HG03575 (cell line): ENCODE results near the gene TRH.

ENCODE experiments used
- ATAC-seq: cut with Tn5 transposase; IDR thresholded peaks from one replicate; pipeline ENCODE4 v1.9.1; 2021; ENCODE audit not compliant: unreplicated experiment, insufficient number of reproducible peaks, low FRiP score; ENCODE audit errors: extremely low read depth

TRH gene, protein sequence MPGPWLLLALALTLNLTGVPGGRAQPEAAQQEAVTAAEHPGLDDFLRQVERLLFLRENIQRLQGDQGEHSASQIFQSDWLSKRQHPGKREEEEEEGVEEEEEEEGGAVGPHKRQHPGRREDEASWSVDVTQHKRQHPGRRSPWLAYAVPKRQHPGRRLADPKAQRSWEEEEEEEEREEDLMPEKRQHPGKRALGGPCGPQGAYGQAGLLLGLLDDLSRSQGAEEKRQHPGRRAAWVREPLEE

DNA sequence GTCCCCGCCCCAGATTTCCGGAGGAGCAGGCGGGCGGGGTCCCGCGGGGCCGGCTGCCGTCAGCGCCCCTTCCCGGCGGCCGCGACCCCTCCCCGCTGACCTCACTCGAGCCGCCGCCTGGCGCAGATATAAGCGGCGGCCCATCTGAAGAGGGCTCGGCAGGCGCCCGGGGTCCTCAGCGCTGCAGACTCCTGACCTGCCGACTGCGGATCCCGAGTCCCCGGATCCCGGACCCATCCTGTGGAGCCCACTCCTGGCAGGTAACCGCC, at the start of gene TRH:
Gene TRH, plus strand, starts transcription at position 157 of the 269 bp plus-strand sequence. CDS start 1,097 bp downstream, outside the sequence.
- no peak for ATAC-seq

DNA sequence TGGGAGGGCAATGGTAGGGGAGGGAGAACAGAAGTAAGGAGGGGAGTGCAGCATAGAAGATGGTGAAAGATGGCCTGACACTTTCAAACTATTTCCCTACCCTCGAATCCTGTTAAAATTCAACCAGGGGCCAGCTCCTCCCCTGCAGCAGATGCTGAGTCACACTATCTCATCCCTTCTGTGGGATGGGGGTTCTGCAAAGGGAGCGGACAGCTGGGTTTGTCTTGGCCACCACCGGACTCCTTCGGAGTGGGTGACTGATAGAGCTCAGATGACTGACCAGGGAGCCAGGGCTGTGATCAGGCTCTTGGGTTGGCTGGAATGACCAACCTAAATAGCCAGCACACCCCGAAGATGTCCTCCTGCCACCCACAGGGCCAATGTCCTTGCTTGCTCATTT, 47.4 kb upstream of the TRH start:
- no peak for ATAC-seq

DNA sequence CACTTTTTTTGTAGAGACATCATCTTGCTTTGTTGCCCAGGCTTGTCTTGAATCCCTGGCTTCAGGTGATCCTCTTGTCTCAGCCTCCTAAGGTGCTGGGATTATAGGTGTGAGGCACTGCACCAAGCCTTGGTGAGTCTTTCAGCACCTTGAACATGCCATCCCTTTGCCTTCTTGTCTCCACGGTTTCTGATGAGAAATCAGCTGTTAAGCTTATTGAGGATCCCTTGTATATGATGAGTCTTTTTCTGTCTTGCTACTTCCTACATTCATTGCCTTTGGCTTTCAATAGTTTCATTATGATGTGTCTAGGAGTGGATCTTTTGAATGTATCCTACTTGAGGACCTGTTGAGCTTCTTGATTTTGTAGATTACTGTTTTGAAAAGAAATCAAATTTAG, 45.1 kb upstream of the TRH start:
- no peak for ATAC-seq

DNA sequence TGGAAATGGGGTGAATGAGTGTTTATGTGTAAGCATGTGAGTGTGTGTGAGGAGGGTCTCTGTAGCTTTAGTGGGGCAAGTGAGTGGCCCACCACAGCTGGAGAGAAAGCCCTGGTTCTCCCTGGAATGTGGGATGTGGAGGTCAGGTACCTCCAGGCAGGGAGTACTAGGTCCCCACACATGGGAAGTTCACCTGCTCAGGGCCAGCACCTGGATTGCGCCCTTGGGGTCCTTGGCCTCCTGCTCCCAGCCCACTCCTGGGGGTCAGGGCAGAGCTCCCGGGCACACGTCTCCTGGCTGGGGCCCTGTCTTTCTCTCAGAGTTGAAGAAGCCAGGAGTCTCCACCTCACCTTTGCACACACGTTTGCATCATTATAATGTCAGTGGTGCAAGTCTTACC, 41.0 kb upstream of the TRH start:
- ATAC-seq = no peak

DNA sequence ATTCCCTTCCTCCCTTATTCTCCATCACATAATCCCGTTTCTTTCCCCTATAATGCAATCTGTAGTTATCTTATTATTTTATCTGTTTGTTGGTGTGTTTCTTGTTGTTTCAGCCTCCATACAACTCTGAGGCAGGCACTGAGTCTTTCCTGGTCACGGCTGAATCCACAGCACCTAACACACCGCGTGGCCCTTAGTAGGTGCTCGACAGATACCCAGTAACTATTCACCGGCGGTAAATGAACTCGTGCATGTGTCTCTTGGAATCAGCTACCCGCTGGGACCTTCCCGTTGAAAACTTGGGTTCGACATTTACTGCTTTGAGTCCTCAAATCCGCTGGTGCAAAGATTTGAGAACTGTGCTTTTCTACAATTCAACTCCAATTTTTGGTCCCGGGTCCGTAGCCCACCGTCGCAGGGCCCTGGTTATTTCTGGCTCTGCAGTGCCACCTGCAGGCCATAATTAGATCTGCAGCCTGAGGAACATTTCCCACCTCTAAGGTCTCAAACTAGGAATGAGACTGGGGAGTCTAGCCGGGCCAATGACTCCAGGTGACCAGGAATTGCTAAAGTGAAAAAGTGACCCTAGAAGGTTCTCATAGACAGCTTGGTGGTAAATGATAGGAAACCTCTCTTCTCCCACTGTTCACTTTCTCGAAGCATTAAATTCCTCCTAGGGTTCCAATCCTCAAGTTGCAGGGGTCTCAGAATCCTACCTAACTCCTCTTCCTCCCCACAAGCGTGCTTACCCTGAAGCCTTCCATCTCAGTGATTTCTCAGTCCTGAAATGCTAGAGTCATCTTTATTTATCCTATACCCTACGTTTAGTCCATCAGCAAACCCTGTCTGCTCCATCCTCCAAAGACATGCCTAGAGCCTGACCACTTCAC, 40.0 kb upstream of the TRH start:
- no peak for ATAC-seq

DNA sequence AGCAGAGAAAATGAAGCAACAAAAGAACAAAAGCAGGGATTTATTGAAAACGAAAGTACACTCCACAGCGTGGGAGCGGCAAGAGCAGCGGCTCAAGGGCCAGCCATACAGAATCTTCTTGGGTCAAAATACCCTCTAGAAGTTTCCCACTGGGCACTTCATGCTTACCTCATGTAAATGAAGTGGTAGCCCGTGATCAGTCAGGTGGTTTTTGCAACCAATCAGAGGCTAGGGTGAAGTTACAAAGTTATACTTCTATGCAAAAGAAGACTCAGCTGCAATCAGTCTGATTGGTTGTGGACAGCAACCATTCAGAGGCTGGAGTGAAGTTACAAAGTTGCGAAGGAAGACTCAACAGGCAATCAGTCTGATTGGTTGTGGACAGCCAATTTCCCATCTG, 37.8 kb upstream of the TRH start:
- no peak for ATAC-seq

DNA sequence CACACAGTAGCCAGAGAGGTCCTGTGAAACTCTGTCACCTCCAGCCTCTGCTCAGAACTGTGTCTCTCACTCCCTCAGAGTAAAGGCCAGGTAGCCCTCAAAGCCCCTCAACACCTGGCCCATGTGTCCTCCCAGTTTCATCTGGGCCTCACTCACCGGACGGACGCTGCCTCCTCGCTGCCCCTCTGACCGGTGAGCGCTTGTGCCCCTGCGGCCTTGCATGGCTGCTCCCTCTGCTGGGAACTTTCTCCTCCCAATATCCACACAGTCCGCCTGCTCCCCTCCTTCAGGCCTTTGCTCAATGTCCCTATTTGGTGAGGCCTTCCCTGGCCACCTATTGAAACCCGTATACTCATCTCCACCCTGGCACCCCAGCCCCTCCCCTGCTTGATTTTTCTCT, 36.8 kb upstream of the TRH start:
- no peak for ATAC-seq

DNA sequence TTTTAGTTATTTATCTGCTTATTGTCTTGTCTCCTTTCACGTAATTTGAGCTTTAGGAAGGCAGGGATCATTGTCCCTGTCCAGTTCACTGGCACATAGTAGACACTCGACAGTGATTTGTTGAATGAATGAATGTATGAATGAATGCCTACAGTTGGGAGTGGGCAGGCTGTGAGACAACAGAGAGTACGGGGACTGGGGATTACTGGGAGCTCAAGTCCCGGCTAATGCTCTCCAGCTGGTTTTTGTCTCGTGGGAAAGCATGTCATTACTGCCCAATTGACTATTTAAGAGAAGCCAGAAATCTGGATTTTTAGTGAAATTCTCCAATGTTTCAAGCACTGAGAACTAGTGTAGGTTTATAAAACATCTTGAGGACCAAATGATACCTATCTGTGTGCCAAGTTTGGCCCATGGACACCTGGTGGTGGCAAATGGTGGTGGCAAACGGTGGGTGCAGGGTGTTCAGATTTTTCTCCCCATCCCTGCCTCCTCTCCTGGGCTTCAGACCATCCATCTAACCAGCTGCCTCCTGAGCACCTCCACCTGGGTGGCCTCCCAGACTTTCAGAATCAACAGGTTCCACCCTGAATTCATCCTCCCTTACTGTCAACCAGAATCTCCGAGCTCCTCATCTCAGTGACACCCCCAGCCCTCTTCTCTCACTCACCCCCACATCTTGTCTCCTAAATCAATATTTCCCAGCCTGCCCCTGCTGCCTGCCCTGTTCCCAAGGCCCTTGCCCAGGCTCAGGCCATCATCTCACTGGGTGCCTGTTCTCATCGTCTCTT, 36.2 kb upstream of the TRH start:
- ATAC-seq = no peak

DNA sequence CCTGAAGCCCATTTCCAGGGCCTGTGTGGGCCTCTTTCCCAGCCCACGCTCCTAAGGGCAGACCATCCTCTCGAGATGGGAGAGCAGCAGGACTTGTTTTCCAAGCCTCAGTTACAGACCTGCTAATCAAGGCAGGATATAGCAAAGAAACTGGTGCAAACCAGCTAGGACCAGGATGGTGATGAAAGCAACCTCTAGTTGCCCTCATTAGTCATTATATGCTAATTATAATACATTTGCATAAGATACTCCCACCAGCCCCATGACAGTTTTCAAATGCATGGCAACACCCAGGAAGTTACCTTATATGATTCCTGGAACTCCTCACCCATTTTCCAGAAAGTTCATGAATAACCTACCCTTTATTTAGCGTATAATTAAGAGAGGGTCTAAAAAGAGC, 34.4 kb upstream of the TRH start:
- no peak for ATAC-seq

DNA sequence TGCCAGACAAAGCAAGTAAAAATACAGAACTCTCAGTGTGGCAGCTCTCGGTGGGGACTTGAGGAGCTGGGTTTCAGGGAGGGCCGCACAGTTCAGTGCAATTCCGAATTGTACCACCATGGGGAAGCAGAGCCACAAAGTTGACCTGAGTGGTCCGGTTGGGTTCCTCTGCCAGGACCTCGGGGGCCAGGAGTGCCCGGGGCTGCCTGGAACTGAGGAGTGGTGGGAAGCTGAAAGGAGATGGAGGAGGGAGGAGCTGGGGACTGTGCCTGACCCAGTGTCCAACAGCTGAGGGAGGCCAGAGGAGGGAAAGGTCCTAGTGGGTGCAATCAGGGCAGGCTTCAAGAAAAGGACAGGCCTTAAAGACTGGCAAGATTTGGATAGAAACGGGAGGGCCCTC, 32.2 kb upstream of the TRH start:
- no peak for ATAC-seq

DNA sequence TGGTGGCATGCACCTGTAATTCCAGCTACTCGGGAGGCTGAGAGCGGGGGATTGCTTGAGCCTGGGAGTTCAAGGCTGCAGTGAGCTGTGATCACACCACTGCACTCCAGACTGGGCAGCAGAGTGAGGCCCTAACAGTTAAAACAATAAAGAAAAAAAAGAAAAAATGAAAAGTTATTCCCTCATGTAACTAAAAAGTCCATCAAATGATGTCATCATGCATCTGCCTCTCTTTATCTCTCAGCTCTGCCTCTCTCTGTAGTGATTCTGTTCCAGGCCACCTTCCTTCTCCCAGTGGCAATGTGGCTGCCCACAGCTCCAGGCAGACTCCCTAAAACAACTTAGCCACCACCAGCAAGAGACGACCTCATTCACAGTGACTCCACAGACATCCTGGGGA, 31.5 kb upstream of the TRH start:
- ATAC-seq = no peak

DNA sequence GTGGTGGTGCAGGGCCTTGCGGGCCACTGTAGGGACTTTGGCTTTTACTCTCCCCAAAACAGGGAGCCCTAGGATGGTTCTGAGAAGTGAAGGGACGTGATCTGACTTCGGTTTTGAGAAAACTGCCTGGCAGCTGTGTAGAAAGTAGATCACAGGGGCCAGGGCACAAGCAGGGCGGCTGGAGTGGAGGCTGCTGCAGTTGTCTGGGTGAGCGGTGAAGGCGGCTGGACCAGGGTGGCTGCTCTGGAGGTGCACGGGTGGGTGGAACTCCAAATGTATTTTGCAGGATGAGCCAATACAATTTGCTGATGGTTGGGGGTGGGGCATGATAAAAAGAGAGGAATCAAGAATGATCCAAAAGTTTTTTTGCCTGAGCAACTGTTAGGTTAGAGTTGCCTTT, 29.8 kb upstream of the TRH start:
- ATAC-seq = no peak

DNA sequence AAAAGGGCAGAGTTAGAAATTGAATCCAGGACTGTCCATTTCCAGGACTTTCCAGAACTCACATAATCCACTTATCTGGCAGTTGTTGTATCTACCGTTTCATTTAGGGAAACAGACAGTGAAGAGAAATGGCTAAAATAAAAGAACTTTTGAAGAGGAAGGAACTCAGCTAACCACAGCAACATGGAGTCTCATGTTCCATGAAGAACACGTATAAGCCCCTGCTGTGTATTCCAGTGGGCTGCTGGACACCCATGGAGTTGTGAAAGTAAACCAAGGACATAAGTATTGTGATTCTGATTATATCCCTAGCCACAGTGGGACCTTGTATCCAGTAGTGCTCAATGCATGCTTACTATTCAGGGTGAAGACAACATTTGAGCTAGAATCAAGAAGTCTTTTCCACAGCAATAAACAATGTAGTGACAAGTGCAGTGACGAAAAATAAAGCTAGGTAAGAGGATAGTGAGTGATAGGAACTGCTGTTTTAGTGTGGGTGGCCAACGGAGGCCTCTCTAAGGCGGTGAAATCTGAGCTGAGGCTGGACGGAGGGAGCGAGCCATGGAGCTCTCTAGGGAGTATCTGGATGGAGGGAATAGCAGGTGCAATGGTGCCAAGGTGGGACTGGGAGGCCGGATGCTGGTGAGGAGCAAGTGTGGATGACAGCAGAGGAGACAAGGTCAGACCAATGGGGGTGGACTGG, 26.8 kb upstream of the TRH start:
- ATAC-seq = no peak

DNA sequence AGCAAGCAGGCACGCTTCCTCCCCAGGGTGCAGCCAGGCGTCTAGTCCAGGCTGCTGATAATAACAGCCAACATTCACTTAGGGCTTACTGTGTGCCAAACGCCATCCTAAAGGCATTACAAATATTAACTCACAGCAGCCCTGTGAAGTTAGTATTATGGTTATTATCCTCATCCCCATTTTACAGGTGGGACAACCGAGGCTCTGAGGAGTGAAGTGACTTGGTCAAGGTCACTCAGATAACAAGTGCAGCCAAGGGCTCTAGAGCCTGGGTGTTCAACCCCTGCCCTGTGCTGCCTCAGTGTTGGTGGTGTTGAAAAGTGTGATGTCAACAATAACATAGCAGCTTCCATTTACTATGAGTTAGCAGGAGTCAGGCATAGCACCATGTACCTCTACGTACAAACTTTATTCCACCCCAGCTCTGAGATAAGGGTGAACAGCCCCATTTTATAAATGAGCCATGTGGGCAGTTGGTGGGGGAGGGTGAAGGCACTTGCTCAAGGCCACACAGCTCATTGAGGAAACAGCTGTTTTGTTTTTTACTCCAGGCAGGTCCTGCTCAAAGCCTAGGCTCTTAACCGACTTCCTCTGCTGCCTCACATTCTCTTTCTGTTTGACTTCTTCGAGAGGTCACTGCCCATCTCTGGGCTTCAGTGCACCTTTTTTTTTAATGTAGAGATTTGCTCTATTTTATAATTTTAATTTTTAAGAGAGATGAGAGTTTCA, 24.0 kb upstream of the TRH start:
- ATAC-seq = no peak

DNA sequence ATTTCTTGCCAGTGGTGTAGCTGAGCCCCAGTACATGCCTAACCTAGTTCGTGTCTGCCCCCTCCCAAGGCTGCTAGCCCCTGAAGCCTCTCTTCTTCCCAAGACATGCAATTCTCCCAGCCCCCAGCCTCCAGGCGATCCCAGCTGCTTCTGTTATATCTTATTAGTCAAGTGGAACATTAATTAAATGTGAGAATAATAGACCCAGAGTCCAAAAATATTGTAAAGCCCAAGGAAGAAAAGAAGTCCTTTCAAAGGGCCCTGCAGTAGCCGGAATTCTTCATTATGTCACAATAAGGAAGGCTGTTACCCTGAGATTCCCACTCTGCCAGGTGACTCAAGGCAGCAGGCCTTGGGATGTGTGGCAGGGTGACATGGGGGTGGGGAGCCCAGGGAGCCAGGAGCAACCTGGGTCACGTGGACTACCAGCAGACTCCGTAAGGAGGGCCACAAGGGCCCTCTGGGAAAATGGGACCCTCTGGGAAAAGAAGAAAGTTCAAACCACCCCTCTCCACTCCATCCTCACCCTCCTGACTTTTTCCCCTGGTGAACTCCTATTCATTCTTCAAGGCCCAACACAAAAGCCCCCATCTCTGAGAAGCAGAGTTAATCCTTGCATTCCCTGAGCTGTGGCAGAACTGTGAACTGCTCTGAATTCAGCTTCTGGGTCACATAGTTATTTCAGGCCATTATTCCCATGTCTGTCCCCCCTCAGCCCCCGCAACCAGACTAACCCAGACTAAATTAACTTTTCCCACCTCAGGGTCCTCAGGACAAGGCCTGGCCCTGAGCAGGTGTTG, 21.8 kb upstream of the TRH start:
- no peak for ATAC-seq

DNA sequence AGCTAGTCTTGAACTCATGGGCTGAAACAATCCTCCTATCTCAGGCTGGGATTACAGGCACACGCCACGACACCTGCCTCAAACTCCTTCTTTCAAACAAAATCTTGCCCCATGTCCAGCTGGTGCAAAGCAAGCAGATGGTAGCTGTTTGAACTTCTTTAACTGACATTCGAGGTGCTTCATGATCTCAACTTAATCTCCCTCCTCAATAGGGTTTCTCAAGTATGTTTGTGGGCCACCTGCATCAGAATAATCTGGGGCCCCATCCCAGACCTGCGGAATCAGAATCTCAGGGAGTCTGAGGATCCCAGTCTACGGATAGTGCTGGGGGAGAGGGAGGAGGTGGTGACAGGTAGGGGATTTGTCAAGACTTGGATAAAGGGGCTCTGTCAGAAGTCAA, 20.9 kb upstream of the TRH start:
- no peak for ATAC-seq

DNA sequence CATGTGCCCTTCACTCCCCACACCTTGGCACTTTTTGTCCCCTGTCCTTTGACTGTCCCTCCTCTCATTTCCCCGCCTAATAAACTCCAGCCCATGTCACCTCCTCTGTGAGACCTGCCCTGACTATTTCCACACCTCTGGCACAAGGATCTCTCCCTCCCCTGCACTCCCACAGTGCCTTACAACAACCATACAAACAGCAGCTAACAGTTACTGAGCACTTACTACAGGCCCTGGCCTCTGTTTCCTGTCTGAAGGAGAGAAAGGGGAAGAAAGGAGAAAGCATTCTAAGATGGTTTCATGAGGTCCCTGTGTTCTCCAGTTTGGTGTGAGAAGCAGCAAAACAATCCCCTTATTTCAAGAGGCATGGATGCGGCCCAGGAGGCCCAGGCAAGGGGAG, 20.0 kb upstream of the TRH start:
- no peak for ATAC-seq

DNA sequence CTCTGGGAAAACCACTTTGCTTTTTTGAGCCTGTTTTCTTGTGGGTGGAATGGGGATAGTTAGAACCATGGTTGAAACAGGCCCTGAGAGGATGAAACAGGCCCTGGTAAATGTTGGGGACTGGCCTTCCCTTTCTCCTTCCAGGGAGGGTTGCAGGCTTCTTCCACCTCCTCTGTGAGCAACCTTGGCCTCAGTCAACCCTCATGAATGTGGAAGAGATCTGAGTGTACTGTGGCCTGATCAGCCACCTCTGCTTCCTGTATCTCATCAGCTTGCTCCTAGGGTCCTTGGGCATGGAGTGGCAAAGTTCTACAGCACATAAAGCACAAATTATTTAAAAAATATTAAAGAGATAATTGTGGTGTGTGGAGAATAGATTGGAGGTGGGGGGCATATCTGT, 17.6 kb upstream of the TRH start:
- no peak for ATAC-seq
